Activated CD4-positive, alpha-beta memory T cell treated with anti-CD3 and anti-CD28 coated beads for 36 hours (primary cell): Measurements from ENCODE around the gene STX16. TPM values are rescaled to one million over a fixed set of nuclear protein-coding genes. Genes with fewer than 3 reads are reported as not detected.

Experiments used
- CTCF ChIA-PET: fragments of 350-600 bp; sonication (Branson Sonifier 250); formaldehyde crosslinking; loops from one replicate; lab custom pipeline; 2021; ENCODE audit warnings: antibody characterized with exemption, inconsistent platforms; lab: Charles Lee
- POLR2A ChIA-PET: fragments of 350-600 bp; sonication (Branson Sonifier 250); formaldehyde crosslinking; loops from one replicate; lab custom pipeline; 2021; ENCODE audit warnings: antibody characterized with exemption; lab: Charles Lee
- DNase-seq: peaks from one replicate; pipeline ENCODE4 v3.0.0-alpha.2; 2020
- H3K27ac Mint-ChIP-seq: one replicate; pipeline ENCODE4 v1.8.0; 2021; ENCODE audit warnings: mixed read lengths
- H3K27me3 Mint-ChIP-seq: one replicate; pipeline ENCODE4 v1.8.0; 2021; ENCODE audit warnings: mixed read lengths
- H3K36me3 Mint-ChIP-seq: one replicate; pipeline ENCODE4 v1.8.0; 2021; ENCODE audit warnings: mixed read lengths
- H3K4me1 Mint-ChIP-seq: one replicate; pipeline ENCODE4 v1.8.0; 2021; ENCODE audit warnings: low read depth, mixed read lengths
- H3K4me3 Mint-ChIP-seq: one replicate; pipeline ENCODE4 v1.8.0; 2021; ENCODE audit warnings: mild to moderate bottlenecking, mixed read lengths
- H3K9me3 Mint-ChIP-seq: one replicate; pipeline ENCODE4 v1.8.0; 2021; ENCODE audit warnings: mixed read lengths
- intact Hi-C: fragments of 100-400 bp; cut with micrococcal nuclease; formaldehyde crosslinking; loops from one replicate; pipeline ENCODE4 v1.15.1; 2023
- total RNA-seq, 2 experiments: library from RNA; stranded (reverse); gene quantifications; one replicate each; pipeline ENCODE4 v1.2.3, GENCODE V29; 2021

The STX16 gene
- total RNA-seq, 2 experiments from 2014 or later: 88.7 to 104 TPM

GRCh38 chr20:58611236-58612030 lies 39.6 kb upstream of the STX16 start:
- intact Hi-C loops: no loop called here
- ChIA-PET POLR2A (interaction anchor here (0.6 kb wide), 1 partner anchor 85 kb away, joined by 3 read pairs; no protein-coding TSS in a partner anchor), CTCF (no interaction called here)
- Mint-ChIP-seq H3K4me3 (no peak overlapping the region), H3K36me3 (no peaks in the 10 kb centered on the region), H3K27me3 (peaks cover 5% of the 10 kb centered on the region), H3K9me3 (no peaks in the 10 kb centered on the region), H3K27ac (no peak overlapping the region), H3K4me1 (no peaks in the 10 kb centered on the region)
- DNase-seq: no peak

DNA sequence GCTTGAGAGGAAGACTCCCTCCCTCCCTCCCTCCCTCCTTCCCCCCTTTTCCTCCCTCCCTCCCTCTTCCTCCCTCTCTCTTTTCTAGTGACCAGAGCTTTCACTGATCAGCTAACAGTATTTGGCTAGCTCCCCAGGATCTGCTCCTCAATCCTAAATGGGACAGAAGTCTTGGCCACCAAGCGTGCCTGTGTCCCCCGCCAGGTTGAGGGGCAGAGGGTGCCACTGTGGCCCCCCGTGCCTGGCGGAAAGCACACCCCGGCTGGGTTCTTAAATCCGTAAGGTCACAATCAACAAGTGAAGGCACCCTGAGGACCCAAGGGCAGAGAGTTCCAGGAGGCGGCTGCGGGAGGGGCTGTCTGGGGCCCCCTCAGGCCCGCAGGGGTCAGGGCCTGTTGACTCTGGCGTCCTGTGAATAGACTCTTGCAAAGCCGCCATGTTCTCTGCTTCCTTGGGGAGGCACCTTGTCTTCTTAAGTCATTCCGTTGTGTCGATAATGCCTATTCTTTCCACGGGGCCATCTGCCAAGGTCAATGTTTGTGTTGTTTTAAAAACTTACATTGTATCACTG lies 38.9 kb upstream of the STX16 start:
- intact Hi-C loops: no loop called here
- no peaks in the 10 kb centered on the region for H3K4me1 Mint-ChIP-seq

DNA sequence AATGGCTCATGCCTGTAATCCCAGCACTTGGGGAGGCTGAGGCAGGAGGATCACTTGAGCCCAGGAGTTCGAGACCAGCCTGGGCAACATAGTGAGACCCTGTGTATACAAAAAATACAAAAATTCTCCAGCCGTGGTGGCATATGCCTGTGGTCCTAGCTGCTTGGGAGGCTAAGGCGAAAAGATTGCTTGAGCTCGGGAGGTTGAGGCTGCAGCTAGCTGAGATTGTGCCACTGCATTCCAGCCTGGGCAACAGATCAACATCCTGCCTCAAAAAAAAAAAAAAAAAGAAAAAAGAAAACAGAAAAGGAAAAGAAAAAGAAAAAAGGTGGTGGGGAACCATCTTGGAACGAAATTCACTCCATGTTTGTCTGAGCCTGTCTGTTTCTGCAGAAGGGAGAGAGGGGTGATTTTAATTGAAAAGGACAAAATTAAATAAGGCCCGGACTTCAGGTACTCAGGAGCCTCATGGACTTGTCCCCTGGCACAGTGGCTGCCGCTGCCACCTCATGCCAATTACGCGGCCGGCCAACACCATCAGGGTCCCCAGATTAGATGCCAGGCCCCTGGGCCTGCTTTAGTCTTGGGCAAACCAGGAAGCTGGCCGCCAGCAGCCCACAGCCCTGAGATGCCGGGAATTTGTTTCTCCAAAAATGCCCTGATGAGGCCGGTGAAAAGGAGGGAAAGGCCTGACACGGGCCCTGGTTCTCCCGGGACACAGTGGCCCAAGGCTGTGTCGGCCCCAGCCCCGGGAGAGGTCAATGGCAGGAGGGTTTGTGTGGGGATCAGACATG lies 37.8 kb upstream of the STX16 start:
- Mint-ChIP-seq H3K9me3 (no peaks in the 10 kb centered on the region), H3K4me3 (no peak overlapping the region), H3K27me3 (peaks cover 7% of the 10 kb centered on the region), H3K4me1 (no peaks in the 10 kb centered on the region), H3K36me3 (no peaks in the 10 kb centered on the region), H3K27ac (no peak overlapping the region)
- ChIA-PET POLR2A (no interaction called here), CTCF (no interaction called here)
- DNase-seq: no peak
- intact Hi-C loops: no loop called here

More for the DNA sequence above, 38.9 kb upstream of the STX16 start:
- Mint-ChIP-seq H3K4me3 (no peak overlapping the region), H3K27me3 (peaks cover 5% of the 10 kb centered on the region), H3K27ac (no peak overlapping the region), H3K36me3 (no peaks in the 10 kb centered on the region), H3K9me3 (no peaks in the 10 kb centered on the region)
- no peak for DNase-seq
- ChIA-PET CTCF (no interaction called here), POLR2A (no interaction called here)

GRCh38 chr20:58614366-58614765 lies 36.7 kb upstream of the STX16 start:
- no peaks in the 10 kb centered on the region for H3K4me1 Mint-ChIP-seq
- POLR2A ChIA-PET: no interaction called here

DNA sequence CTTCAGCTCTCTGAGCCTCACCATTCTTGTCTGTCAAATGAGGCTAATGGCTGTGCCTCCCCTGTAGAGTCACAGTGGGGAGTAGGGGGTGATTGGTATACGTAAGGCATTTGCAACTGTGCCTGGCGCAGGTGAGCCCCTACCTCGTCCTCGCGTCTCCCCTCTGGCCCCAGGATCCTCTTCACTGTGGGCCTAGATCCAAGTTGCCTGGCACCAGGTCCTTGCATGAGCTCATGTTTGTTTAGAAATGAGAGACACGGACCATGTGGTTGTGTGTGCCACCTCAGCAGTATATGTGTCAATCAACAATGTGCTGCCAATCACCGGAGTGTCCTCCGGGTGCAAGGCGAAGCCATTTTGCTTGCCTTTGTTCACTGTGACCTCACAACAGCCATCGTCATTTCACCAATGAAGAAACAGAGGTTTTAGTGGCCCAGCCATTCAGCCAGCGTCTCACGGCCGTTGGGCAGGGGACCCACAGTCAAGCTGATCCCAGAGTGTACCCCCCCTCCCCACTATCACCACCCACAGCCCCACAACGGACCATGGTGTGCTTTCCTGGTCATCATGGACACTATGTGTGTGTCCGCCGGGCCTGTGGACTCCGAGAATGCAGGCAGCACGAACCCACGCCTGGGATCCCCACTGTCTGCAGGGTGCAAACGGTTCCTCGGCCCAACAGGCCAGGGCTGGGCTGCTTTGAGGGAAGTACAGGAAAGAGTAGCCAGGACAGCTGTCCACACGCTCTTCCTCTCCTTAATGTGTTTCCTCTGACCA lies 35.9 kb upstream of the STX16 start:
- ChIA-PET POLR2A (no interaction called here), CTCF (no interaction called here)
- H3K36me3 Mint-ChIP-seq: no peaks in the 10 kb centered on the region
- intact Hi-C loops: no loop called here
- no peak overlapping the region for H3K27ac Mint-ChIP-seq
- DNase-seq: no peak
- no peaks in the 10 kb centered on the region for H3K9me3 Mint-ChIP-seq
- no peak overlapping the region for H3K4me3 Mint-ChIP-seq
- no peaks in the 10 kb centered on the region for H3K4me1 Mint-ChIP-seq
- peaks cover 15% of the 10 kb centered on the region for H3K27me3 Mint-ChIP-seq

More at GRCh38 chr20:58614366-58614765, 36.7 kb upstream of the STX16 start:
- CTCF ChIA-PET: no interaction called here
- Mint-ChIP-seq H3K9me3 (no peaks in the 10 kb centered on the region), H3K27me3 (peaks cover 10% of the 10 kb centered on the region), H3K27ac (no peak overlapping the region), H3K36me3 (no peaks in the 10 kb centered on the region), H3K4me3 (no peak overlapping the region)
- DNase-seq: no peak
- intact Hi-C loops: no loop called here

DNA sequence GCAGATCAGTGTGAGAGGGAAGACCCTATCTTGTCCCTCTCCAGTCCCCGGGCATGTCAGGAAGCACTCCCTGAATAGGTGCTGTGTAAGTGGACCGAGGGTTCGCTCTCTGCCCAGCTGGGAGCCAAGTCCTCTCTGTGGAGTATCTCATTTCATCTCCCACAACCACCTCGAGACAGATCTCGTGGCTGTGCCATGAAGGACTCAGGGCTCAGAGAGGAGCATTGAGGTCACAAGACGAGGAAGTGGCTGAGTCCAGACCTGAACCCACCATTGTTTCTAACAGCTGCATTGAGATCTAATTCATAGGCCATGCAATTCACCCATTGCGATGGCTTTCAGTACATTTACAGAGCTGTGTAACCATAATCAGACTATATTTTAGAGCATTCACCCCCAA lies 34.7 kb upstream of the STX16 start:
- ChIA-PET CTCF (no interaction called here), POLR2A (no interaction called here)
- no peak for DNase-seq
- Mint-ChIP-seq H3K27ac (no peak overlapping the region), H3K27me3 (peaks cover 17% of the 10 kb centered on the region), H3K36me3 (no peaks in the 10 kb centered on the region), H3K4me3 (no peak overlapping the region), H3K4me1 (no peaks in the 10 kb centered on the region), H3K9me3 (no peaks in the 10 kb centered on the region)
- intact Hi-C loops: no loop called here

DNA sequence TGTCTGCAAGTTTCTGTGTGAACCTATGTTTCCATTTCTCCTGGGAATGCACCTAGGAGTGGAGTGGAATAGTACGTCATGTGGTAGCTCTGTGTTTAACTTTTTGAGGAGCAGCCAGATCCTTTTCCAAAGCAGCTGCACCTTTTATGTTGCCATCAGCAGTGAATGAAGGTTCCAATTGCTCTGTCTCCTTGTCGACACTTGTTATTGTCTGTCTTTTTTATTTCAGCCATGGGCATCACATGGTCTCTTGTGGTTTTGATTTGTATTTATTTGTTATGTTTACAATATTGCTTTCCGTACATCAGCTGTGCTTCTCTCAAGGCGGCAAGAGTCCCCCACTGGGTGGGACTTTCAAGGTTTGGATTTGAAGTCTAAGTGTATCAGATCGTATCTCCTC lies 33.9 kb upstream of the STX16 start:
- Mint-ChIP-seq H3K27ac (no peak overlapping the region), H3K36me3 (no peaks in the 10 kb centered on the region), H3K9me3 (no peaks in the 10 kb centered on the region), H3K4me1 (no peaks in the 10 kb centered on the region), H3K4me3 (no peak overlapping the region), H3K27me3 (peaks cover 17% of the 10 kb centered on the region)
- ChIA-PET CTCF (no interaction called here), POLR2A (no interaction called here)
- intact Hi-C loops: no loop called here
- no peak for DNase-seq

DNA sequence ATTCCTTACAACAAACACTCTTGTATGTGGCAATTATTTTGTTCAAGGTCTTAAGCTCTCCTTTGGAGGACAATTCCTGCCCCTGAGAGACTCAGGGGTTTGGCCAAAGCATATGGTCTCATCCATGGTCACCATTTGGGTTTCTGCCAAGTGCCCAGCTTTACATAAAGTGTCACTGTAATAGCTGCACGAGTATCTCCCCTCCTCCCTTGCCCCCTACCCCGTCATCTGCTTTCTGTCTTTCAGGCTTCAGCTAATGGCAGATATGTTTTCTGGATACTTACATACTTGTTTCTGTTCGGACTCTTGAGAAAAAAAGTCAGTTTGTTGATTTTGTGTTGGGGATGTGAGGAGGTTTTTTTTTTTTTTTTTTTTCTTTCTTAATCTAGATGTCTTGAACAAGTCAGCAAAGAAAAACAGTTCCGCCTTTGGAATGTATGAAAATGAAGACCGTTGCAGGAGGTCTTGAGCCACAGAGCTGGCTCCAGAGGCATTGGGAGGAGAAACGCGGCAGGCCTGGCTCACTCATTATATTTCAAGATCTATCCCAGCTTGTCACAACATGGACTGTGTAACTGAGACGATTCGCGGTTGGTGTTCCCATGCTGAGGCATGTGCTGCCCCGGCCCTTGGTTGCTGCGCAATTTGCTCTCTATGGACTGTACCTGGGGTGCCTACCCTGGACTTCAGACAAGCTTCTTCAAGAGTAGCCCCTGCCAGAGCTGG lies 32.6 kb upstream of the STX16 start:
- H3K9me3 Mint-ChIP-seq: no peaks in the 10 kb centered on the region
- H3K4me1 Mint-ChIP-seq: no peaks in the 10 kb centered on the region
- H3K27ac Mint-ChIP-seq: no peak overlapping the region
- peaks cover 17% of the 10 kb centered on the region for H3K27me3 Mint-ChIP-seq
- ChIA-PET POLR2A (no interaction called here), CTCF (interaction anchor here (0.6 kb wide), 1 partner anchor 37 kb away, joined by 3 read pairs; no protein-coding TSS in a partner anchor)
- no peak overlapping the region for H3K4me3 Mint-ChIP-seq
- no peaks in the 10 kb centered on the region for H3K36me3 Mint-ChIP-seq
- intact Hi-C loops: no loop called here
- no peak for DNase-seq

GRCh38 chr20:58619077-58619863 lies 31.8 kb upstream of the STX16 start:
- no peak overlapping the region for H3K27ac Mint-ChIP-seq
- no peaks in the 10 kb centered on the region for H3K4me1 Mint-ChIP-seq
- intact Hi-C loops: no loop called here
- H3K9me3 Mint-ChIP-seq: no peaks in the 10 kb centered on the region
- ChIA-PET CTCF (interaction anchor here (0.6 kb wide), 1 partner anchor 37 kb away, joined by 3 read pairs; no protein-coding TSS in a partner anchor), POLR2A (no interaction called here)
- H3K36me3 Mint-ChIP-seq: no peaks in the 10 kb centered on the region
- no peak for DNase-seq
- H3K27me3 Mint-ChIP-seq: peaks cover 17% of the 10 kb centered on the region
- no peak overlapping the region for H3K4me3 Mint-ChIP-seq

- ChIA-PET CTCF (no interaction called here), POLR2A (no interaction called here)
- H3K27ac Mint-ChIP-seq: no peak overlapping the region
- intact Hi-C loops: no loop called here
- no peak for DNase-seq
- H3K9me3 Mint-ChIP-seq: no peaks in the 10 kb centered on the region
- H3K4me1 Mint-ChIP-seq: no peaks in the 10 kb centered on the region
- no peak overlapping the region for H3K4me3 Mint-ChIP-seq
- no peaks in the 10 kb centered on the region for H3K36me3 Mint-ChIP-seq
- H3K27me3 Mint-ChIP-seq: peaks cover 17% of the 10 kb centered on the region
Observed at GRCh38 chr20:58619864-58620431, 31.1 kb upstream of the STX16 start.
